Measurements from ENCODE around the gene SPTBN5. TPM values are rescaled to one million over a fixed set of nuclear protein-coding genes. Genes with fewer than 3 reads are reported as not detected.

SPTBN5 gene
- total RNA-seq, 1 experiment from 2014 or later, result 1.2 TPM

DNA sequence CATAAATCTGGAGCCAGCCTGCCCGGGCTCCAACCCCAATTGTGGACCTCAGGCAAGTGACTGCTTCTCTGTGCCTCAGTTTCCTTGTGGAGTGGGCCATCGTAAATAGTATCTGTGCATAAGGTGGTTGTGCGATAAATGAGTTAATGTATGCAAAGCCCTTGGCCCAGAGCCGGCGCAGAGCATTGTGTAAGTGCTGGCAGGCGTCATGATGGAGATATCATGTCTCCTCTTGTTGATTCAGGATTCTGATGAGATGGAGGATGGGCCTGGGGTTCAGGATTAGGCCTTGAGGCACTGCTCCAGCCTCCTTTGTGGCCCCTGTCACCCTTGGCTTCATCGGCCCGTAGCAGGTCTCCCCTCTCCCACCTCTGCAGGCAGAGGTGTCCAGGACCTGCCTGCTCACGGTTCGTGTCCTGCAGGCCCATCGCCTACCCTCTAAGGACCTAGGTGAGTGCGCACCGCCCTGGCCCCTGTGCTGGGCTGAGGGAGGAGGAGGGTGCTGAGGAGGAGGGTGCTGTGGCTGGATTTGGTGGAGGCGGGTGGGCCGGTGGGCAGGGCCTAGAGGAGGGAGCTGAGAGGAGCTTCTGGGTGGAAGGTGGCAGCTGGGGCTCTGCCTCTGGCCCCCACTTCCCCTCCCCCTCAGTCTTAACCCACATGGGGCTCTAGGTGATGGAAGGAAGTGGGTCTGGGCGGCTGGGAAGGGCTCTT lies 53.9 kb downstream of the SPTBN5 start:
- TF ChIP-seq, protein P1, sequence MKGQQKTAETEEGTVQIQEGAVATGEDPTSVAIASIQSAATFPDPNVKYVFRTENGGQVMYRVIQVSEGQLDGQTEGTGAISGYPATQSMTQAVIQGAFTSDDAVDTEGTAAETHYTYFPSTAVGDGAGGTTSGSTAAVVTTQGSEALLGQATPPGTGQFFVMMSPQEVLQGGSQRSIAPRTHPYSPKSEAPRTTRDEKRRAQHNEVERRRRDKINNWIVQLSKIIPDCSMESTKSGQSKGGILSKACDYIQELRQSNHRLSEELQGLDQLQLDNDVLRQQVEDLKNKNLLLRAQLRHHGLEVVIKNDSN (CRISPR knock-in tag; IDR thresholded peaks at IDR 0.05), result no peak
- TF ChIP-seq NR3C1 (CRISPR knock-in tag; conservative IDR thresholded peaks at IDR 0.05; ENCODE audit: low read depth) (no peak), HMGA2 (CRISPR knock-in tag; IDR thresholded peaks at IDR 0.05) (no peak), ETV6 (CRISPR knock-in tag; IDR thresholded peaks at IDR 0.05) (no peak), TEAD4 (CRISPR knock-in tag; IDR thresholded peaks at IDR 0.05) (no peak)
- TF ChIP-seq, protein P2, sequence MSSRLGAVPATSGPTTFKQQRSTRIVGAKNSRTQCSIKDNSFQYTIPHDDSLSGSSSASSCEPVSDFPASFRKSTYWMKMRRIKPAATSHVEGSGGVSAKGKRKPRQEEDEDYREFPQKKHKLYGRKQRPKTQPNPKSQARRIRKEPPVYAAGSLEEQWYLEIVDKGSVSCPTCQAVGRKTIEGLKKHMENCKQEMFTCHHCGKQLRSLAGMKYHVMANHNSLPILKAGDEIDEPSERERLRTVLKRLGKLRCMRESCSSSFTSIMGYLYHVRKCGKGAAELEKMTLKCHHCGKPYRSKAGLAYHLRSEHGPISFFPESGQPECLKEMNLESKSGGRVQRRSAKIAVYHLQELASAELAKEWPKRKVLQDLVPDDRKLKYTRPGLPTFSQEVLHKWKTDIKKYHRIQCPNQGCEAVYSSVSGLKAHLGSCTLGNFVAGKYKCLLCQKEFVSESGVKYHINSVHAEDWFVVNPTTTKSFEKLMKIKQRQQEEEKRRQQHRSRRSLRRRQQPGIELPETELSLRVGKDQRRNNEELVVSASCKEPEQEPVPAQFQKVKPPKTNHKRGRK (CRISPR knock-in tag; IDR thresholded peaks at IDR 0.05; ENCODE audit: borderline replicate concordance), result no peak
- Mint-ChIP-seq H3K4me1 (no peaks in the 10 kb centered on the region), H3K27ac (no peak overlapping the region), H3K27me3 (ENCODE audit: low read depth) (no peaks in the 10 kb centered on the region), H3K4me3 (no peak overlapping the region), H3K36me3 (peaks cover 5% of the 10 kb centered on the region; the same call in 1 of the 2 replicates), H3K9me3 (no peaks in the 10 kb centered on the region)
- ChIA-PET CTCF (interaction anchor here (1.3 to 1.5 kb wide), 2 partner anchors 19 to 65 kb away, joined by 4 to 5 read pairs; no protein-coding TSS in a partner anchor), POLR2A (interaction anchor here (1.0 kb wide), 1 partner anchor 13 kb away, joined by 5 read pairs; no protein-coding TSS in a partner anchor)
- ATAC-seq, result no peak
- DNase-seq (ENCODE audit: low spot score), result no peak

DNA sequence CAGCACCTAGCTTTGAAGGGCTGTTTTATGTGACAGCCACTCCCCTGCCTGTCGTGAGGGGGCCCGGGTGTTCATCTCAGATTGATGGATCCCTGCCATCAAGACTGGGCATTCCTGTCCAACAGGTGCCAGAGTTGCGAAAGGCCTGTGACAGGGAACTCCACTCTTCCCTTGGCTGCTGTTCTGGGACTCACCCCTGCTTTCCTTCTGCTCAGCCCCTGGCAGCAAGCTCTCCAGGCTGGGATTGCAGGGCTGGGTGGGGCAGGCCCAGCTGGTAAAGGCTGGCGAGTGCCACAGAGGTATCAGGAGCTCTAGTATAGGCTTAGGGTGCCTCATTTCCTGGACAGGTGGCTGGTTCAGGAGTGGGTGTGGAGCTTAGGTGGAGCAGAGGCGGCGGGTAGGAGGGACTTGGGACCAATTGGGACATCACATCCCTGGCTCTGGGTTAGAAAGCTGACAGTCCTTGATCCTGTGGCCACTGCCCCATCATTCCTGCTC lies 55.4 kb downstream of the SPTBN5 start, which contains the start of gene PLA2G4B:
TSS of gene PLA2G4B (plus strand) at position 448 of the 498 bp plus-strand sequence. CDS start 67 bp downstream, outside the sequence.
- Mint-ChIP-seq H3K4me3 (no peak within 1 kb of the TSS), H3K27me3 (ENCODE audit: low read depth) (no peaks in the 10 kb centered on the region), H3K36me3 (peaks cover 5% of the 10 kb centered on the region; the same call in 1 of the 2 replicates), H3K27ac (no peak within 1 kb of the TSS), H3K9me3 (no peaks in the 10 kb centered on the region), H3K4me1 (no peaks in the 10 kb centered on the region)
- CTCF ChIA-PET, result interaction anchor here (1.1 to 1.5 kb wide), 2 partner anchors 64 to 66 kb away, joined by 3 to 5 read pairs; partner anchors contain the start of gene MAPKBP1
- no peak for DNase-seq (ENCODE audit: low spot score)
- ATAC-seq, result no peak
- POLR2A ChIA-PET, result no interaction called here
- TF ChIP-seq GTF2I (CRISPR knock-in tag; conservative IDR thresholded peaks at IDR 0.05) (no peak), ZNF232 (CRISPR knock-in tag; IDR thresholded peaks at IDR 0.05) (no peak), IRF2 (CRISPR knock-in tag; IDR thresholded peaks at IDR 0.05; ENCODE audit: borderline replicate concordance, low read depth) (no peak), CREM (CRISPR knock-in tag; IDR thresholded peaks at IDR 0.05) (no peak), ETV6 (CRISPR knock-in tag; IDR thresholded peaks at IDR 0.05) (no peak), KAT7 (CRISPR knock-in tag; IDR thresholded peaks at IDR 0.05; ENCODE audit: borderline replicate concordance) (no peak), PRRX2 (CRISPR knock-in tag; IDR thresholded peaks at IDR 0.05) (no peak), SP1 (CRISPR knock-in tag; conservative IDR thresholded peaks at IDR 0.05) (no peak), ZNF138 (CRISPR knock-in tag; conservative IDR thresholded peaks at IDR 0.05) (no peak), NFYB (CRISPR knock-in tag; conservative IDR thresholded peaks at IDR 0.05; ENCODE audit: low read depth) (no peak)
- TF ChIP-seq, protein P3, sequence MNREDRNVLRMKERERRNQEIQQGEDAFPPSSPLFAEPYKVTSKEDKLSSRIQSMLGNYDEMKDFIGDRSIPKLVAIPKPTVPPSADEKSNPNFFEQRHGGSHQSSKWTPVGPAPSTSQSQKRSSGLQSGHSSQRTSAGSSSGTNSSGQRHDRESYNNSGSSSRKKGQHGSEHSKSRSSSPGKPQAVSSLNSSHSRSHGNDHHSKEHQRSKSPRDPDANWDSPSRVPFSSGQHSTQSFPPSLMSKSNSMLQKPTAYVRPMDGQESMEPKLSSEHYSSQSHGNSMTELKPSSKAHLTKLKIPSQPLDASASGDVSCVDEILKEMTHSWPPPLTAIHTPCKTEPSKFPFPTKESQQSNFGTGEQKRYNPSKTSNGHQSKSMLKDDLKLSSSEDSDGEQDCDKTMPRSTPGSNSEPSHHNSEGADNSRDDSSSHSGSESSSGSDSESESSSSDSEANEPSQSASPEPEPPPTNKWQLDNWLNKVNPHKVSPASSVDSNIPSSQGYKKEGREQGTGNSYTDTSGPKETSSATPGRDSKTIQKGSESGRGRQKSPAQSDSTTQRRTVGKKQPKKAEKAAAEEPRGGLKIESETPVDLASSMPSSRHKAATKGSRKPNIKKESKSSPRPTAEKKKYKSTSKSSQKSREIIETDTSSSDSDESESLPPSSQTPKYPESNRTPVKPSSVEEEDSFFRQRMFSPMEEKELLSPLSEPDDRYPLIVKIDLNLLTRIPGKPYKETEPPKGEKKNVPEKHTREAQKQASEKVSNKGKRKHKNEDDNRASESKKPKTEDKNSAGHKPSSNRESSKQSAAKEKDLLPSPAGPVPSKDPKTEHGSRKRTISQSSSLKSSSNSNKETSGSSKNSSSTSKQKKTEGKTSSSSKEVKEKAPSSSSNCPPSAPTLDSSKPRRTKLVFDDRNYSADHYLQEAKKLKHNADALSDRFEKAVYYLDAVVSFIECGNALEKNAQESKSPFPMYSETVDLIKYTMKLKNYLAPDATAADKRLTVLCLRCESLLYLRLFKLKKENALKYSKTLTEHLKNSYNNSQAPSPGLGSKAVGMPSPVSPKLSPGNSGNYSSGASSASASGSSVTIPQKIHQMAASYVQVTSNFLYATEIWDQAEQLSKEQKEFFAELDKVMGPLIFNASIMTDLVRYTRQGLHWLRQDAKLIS (CRISPR knock-in tag; IDR thresholded peaks at IDR 0.05; ENCODE audit: borderline replicate concordance), result no peak
- TF ChIP-seq, protein P4, sequence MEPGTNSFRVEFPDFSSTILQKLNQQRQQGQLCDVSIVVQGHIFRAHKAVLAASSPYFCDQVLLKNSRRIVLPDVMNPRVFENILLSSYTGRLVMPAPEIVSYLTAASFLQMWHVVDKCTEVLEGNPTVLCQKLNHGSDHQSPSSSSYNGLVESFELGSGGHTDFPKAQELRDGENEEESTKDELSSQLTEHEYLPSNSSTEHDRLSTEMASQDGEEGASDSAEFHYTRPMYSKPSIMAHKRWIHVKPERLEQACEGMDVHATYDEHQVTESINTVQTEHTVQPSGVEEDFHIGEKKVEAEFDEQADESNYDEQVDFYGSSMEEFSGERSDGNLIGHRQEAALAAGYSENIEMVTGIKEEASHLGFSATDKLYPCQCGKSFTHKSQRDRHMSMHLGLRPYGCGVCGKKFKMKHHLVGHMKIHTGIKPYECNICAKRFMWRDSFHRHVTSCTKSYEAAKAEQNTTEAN (CRISPR knock-in tag; IDR thresholded peaks at IDR 0.05), result no peak
- TF ChIP-seq, protein P5, sequence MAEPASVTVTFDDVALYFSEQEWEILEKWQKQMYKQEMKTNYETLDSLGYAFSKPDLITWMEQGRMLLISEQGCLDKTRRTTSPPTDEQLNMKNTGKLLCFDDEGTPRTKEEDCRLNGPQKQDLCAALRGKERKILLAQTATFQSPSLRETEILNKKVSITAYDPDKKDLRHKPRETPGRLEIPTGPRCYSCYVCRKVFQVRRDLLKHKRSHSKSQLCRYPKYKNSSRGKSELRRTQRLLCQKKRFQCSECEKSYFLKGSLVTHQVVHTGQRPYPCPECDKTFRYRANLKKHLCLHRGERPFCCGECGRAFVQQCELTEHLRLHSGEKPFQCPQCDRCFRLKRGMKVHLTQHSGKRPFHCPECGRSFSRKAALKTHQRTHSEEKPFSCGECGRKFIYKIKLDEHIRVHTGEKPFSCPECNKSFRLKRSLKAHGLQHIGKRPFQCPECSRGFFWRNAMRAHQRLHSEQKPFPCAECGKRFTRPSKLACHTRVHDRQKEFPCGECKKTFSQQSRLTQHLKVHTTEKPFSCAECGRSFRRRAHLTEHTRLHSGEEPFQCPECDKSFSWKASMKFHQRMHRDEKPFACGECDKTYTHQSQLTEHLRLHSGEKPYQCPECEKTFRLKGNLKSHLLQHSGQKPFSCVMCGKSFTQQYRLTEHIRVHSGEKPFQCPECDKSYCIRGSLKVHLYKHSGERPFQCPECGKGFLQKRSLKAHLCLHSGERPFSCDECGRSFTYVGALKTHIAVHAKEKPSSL (CRISPR knock-in tag; conservative IDR thresholded peaks at IDR 0.05), result no peak
- TF ChIP-seq, protein P6, sequence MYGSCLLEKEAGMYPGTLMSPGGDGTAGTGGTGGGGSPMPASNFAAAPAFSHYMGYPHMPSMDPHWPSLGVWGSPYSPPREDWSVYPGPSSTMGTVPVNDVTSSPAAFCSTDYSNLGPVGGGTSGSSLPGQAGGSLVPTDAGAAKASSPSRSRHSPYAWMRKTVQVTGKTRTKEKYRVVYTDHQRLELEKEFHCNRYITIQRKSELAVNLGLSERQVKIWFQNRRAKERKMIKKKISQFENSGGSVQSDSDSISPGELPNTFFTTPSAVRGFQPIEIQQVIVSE (CRISPR knock-in tag; IDR thresholded peaks at IDR 0.05; ENCODE audit: borderline replicate concordance), result no peak
- TF ChIP-seq, protein P7, sequence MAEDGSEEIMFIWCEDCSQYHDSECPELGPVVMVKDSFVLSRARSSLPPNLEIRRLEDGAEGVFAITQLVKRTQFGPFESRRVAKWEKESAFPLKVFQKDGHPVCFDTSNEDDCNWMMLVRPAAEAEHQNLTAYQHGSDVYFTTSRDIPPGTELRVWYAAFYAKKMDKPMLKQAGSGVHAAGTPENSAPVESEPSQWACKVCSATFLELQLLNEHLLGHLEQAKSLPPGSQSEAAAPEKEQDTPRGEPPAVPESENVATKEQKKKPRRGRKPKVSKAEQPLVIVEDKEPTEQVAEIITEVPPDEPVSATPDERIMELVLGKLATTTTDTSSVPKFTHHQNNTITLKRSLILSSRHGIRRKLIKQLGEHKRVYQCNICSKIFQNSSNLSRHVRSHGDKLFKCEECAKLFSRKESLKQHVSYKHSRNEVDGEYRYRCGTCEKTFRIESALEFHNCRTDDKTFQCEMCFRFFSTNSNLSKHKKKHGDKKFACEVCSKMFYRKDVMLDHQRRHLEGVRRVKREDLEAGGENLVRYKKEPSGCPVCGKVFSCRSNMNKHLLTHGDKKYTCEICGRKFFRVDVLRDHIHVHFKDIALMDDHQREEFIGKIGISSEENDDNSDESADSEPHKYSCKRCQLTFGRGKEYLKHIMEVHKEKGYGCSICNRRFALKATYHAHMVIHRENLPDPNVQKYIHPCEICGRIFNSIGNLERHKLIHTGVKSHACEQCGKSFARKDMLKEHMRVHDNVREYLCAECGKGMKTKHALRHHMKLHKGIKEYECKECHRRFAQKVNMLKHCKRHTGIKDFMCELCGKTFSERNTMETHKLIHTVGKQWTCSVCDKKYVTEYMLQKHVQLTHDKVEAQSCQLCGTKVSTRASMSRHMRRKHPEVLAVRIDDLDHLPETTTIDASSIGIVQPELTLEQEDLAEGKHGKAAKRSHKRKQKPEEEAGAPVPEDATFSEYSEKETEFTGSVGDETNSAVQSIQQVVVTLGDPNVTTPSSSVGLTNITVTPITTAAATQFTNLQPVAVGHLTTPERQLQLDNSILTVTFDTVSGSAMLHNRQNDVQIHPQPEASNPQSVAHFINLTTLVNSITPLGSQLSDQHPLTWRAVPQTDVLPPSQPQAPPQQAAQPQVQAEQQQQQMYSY (CRISPR knock-in tag; IDR thresholded peaks at IDR 0.05), result no peak
